Kidney (tissue), 14 donors: ENCODE measurements around the gene TMEM130. TPM values are rescaled to one million over a fixed set of nuclear protein-coding genes. Genes with fewer than 3 reads are reported as not detected.

Experiments
- DNase-seq, 5 donors: peaks; one replicate each; pipeline ENCODE4 v3.0.0-alpha.2; 2013 to 2020
- FAIRE-seq: peaks from 2 replicates; lab custom pipeline; 2012; peaks lifted over from hg19 to GRCh38; lab: Jason Lieb, UNC
- H3K27ac ChIP-seq, 2 donors: one replicate each; pipeline ENCODE4 v1.7.0; 2013; ENCODE audit warnings: low read depth in 2 of 2, low read length in 2 of 2, inconsistent platforms in 1 of 2
- H3K27me3 ChIP-seq: one replicate; pipeline ENCODE4 v1.7.1; 2013; ENCODE audit warnings: low read length, inconsistent platforms; ENCODE audit not compliant: control insufficient read depth, insufficient read depth
- H3K36me3 ChIP-seq, 3 donors: one replicate each; pipeline versions ENCODE4 v1.7.0 to v1.7.1; 2013; ENCODE audit warnings: low read length in 3 of 3, control low read depth in 1 of 3, inconsistent platforms in 1 of 3; ENCODE audit not compliant: insufficient read depth in 3 of 3, control insufficient read depth in 2 of 3
- H3K4me1 ChIP-seq, 3 donors: one replicate each; pipeline versions ENCODE4 v1.7.0 to v1.7.1; 2013; ENCODE audit warnings: low read length in 3 of 3, inconsistent platforms in 1 of 3, low read depth in 1 of 3; ENCODE audit not compliant: control insufficient read depth in 2 of 3, insufficient read depth in 2 of 3
- H3K4me3 ChIP-seq, 3 donors: one replicate each; pipeline versions ENCODE4 v1.7.0 to v1.8.1; 2013; ENCODE audit warnings: low read length in 3 of 3, control low read depth in 1 of 3, inconsistent platforms in 1 of 3
- H3K9ac ChIP-seq, 3 donors: one replicate each; pipeline versions ENCODE4 v1.7.0 to v1.7.1; 2013; ENCODE audit warnings: low read length in 3 of 3, control low read depth in 1 of 3, inconsistent platforms in 1 of 3
- H3K9me3 ChIP-seq, 3 donors: one replicate each; pipeline versions ENCODE4 v1.7.0 to v1.7.1; 2013; ENCODE audit warnings: low read length in 3 of 3, control low read depth in 1 of 3, inconsistent platforms in 1 of 3; ENCODE audit not compliant: control insufficient read depth in 2 of 3, insufficient read depth in 1 of 3
- CTCF ChIP-seq: IDR thresholded peaks from 3 replicates; pipeline ENCODE4 v1.5.1; 2012; ENCODE audit warnings: mild to moderate bottlenecking, moderate library complexity, borderline replicate concordance; ENCODE audit not compliant: insufficient read depth; ENCODE audit errors: extremely low read depth
- intact Hi-C: fragments of 100-400 bp; cut with DNase I; formaldehyde crosslinking; loops from one replicate; pipeline ENCODE4 v1.11.1; 2022
- polyA plus RNA-seq: library from polyadenylated mRNA; stranded (reverse); fragments of 350-450 nt; fragmentation: Illumina TruSeq; extraction: RNeasy Lipid Tissue Mini Kit (QIAGEN cat#74804); gene quantifications from one replicate; pipeline ENCODE4 v1.2.3, GENCODE V29; 2014; ENCODE audit warnings: low read depth, low replicate concordance; ENCODE audit not compliant: insufficient read depth
- total RNA-seq: library from RNA; stranded (reverse); fragmentation: NEBNext Ultra II Directional; extraction: Animal tissue kit (Norgen Biotek cat#: 25700); gene quantifications from one replicate; pipeline ENCODE4 v1.2.1, GENCODE V29; 2021
- donor health status: control.
- donor health status: control.
- donor health status: control.
- donor health status: control.
- donor health status: control.
- donor health status: DM: yes; HTN: yes; CAD: no.
- donor health status: Normal renal cell carcinoma (clear cell type).

The TMEM130 gene
- total and polyA plus RNA-seq, 2 donors from 2014 or later: 5.0 to 12.9 TPM

GRCh38 chr7:98870121-98870651 lies 372 bp upstream of the TMEM130 start:
- intact Hi-C loops: no loop called here
- no peak overlapping the region for H3K4me3 ChIP-seq

GRCh38 chr7:98869027-98869596 lies 702 bp downstream of the TMEM130 start:
- Histone ChIP-seq H3K27me3 (peaks cover 5% of the 10 kb centered on the region), H3K4me1 (peaks cover 0 to 3% (median 0%) of the 10 kb centered on the region in 3 donors), H3K36me3 (no peaks in the 10 kb centered on the region), H3K9ac (no peak overlapping the region), H3K9me3 (no peaks in the 10 kb centered on the region), H3K4me3 (no peak overlapping the region), H3K27ac (no peak overlapping the region)
- intact Hi-C loops: no loop called here
- TF ChIP-seq CTCF: no peak
- FAIRE-seq (no peak), DNase-seq (peak in 2 of 5 donors; percentile 55 to 64)

More at GRCh38 chr7:98870121-98870651, 372 bp upstream of the TMEM130 start:
- H3K4me1 ChIP-seq: peaks cover 0 to 3% (median 0%) of the 10 kb centered on the region in 3 donors
- H3K27me3 ChIP-seq: peaks cover 5% of the 10 kb centered on the region
- H3K27ac ChIP-seq: no peak overlapping the region
- H3K36me3 ChIP-seq: no peaks in the 10 kb centered on the region
- DNase-seq (peak; percentile 41 to 82 (median 64)), FAIRE-seq (no peak)
- H3K9me3 ChIP-seq: no peaks in the 10 kb centered on the region
- no peak for TF ChIP-seq CTCF
- no peak overlapping the region for H3K9ac ChIP-seq

- no peak overlapping the region for H3K4me3 ChIP-seq
- no peaks in the 10 kb centered on the region for H3K36me3 ChIP-seq
- H3K27me3 ChIP-seq: peaks cover 5% of the 10 kb centered on the region
- H3K9me3 ChIP-seq: no peaks in the 10 kb centered on the region
- TF ChIP-seq CTCF: no peak
- H3K27ac ChIP-seq: no peak overlapping the region
- DNase-seq: no peak
- FAIRE-seq: no peak
- no peak overlapping the region for H3K9ac ChIP-seq
- intact Hi-C loops: no loop called here
- peaks cover 0 to 3% (median 0%) of the 10 kb centered on the region in 3 donors for H3K4me1 ChIP-seq
Observed at GRCh38 chr7:98868450-98868849, 1.4 kb downstream of the TMEM130 start.
